OCI-LY3 (cell line): Measurements from ENCODE around the gene SLC41A3.

Source experiments
- EZH2phosphoT487 ChIP-seq: fragments of 200-600 bp; shearing (Covaris generic); IDR thresholded peaks from 2 replicates; pipeline ENCODE4 v1.6.1; 2018; ENCODE audit warnings: antibody characterized with exemption, mixed run types, low read depth
- TF ChIP-seq, protein P1 (sequence below): fragments of 200-600, 300-600 bp; sonication (generic); IDR thresholded peaks from 2 replicates; pipeline ENCODE4 v1.5.1; 2014; ENCODE audit warnings: antibody characterized with exemption, low read length, low read depth

- TF ChIP-seq, protein P1, sequence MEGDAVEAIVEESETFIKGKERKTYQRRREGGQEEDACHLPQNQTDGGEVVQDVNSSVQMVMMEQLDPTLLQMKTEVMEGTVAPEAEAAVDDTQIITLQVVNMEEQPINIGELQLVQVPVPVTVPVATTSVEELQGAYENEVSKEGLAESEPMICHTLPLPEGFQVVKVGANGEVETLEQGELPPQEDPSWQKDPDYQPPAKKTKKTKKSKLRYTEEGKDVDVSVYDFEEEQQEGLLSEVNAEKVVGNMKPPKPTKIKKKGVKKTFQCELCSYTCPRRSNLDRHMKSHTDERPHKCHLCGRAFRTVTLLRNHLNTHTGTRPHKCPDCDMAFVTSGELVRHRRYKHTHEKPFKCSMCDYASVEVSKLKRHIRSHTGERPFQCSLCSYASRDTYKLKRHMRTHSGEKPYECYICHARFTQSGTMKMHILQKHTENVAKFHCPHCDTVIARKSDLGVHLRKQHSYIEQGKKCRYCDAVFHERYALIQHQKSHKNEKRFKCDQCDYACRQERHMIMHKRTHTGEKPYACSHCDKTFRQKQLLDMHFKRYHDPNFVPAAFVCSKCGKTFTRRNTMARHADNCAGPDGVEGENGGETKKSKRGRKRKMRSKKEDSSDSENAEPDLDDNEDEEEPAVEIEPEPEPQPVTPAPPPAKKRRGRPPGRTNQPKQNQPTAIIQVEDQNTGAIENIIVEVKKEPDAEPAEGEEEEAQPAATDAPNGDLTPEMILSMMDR, result 0 out of 2 replicates have a peak, but pooled peaks have one; percentile 12
- no peak for TF ChIP-seq EZH2phosphoT487
Measured at GRCh38 chr3:126081618-126082361, 2.1 kb downstream of the SLC41A3 start.
